ENCODE data around the gene DAD1.

DNA sequence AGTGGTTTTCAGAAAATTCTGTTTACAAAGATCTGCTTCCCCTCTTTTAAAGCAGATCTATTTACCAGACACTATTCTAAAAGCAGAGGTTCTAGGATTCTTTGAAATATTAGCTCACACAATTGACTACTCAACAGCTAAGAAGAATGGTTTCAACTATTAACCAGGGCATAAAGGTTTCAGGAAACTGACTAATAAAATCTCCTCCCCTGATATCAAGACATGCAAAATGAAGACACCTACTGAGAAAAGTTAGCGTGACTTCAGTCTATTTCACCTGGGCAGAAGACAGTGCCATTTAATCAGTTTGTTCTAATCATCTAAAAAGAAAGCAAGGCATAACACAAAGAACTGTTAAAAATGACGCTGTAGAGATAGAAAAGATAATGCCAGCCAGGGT lies 22.2 kb downstream of the DAD1 start:
- TF ChIP-seq POLR2A (IDR thresholded peaks at IDR 0.05; ENCODE audit: low read depth, low read length) (no peak), POLR2AphosphoS5 (IDR thresholded peaks at IDR 0.05; ENCODE audit: low read depth, low read length) (no peak)

All from GM12891 (cell line).